ENCODE results near the gene TPM1. TPM values are rescaled to one million over a fixed set of nuclear protein-coding genes. Genes with fewer than 3 reads are reported as not detected.

The TPM1 gene
- total and polyA plus RNA-seq, 3 experiments from 2014 or later = 8.3 to 9.9 (median 9.4) TPM

DNA sequence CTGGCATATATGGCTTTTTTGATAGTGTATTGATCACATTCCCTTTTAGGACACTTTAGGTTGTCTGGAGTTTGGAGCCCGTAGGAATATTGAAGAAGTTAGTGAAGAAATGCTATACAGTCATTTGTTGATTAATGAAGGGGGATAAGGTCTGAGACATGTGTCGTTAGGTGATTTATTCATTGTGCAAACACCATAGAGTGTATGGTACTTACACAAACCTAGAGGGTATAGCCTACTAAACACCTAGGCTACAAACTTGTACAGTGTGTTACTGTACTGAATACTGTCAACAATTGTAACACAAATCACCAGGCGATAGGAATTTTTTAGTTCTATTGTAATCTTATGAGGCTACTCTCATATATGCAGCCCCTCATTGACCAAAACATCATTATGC, 3.3 kb downstream of the TPM1 start:
- H3K27me3 ChIP-seq (ENCODE audit: insufficient read depth, low read length, poor library complexity, severe bottlenecking) = peaks cover 53% of the 10 kb centered on the region

DNA sequence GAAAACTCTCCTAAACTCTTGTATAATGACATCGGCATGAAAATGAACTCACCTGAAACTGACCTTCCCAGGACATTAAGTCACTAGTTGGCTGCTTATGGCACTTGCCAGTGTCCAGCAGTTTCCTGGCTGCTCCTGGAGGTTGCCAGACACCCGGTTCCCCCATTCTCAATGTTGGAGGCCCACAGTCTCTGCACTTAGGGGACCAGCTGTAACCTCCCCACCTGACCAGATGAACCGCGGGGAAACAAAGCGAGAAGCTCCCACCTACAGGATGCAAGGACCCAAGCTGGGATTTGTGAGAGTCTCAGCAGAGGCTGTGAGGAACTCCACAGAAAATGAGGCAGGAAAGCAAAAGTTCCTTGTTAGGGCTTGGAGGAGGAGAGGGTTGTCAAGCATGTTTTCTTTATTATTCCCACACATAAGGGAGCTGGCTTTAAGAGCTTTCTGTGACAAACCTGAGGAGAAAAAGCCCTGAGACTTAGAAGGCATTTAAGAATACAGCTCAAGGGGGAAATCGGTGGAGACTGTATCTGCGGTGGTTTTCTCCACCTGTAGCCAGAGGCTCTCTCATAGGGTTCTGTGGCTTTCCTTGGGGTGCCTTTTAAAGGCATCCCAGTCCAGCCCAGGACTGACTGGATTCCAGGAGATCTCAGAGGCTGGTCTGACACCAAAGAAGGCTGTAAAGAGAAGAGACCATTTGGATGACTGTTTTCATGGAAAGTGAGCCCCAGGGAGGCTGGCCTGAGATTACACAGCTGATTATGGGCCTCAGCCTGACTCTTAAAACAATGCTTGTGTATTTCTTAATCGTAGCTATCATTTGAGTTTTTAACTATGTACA, 4.6 kb downstream of the TPM1 start:
- Mint-ChIP-seq H3K4me3 (peak overlapping the region; percentile 72 to 98 (median 92)), H3K27ac (peak overlapping the region in 5 of 8 donors; percentile 3 to 82 (median 47)), H3K4me1 (peaks cover 20 to 50% (median 30%) of the 10 kb centered on the region in 3 donors), H3K27me3 (peaks cover 33 to 40% of the 10 kb centered on the region in 2 donors), H3K9me3 (no peaks in the 10 kb centered on the region), H3K36me3 (peaks cover 0 to 4% (median 0%) of the 10 kb centered on the region in 3 donors)
- DNase-seq = no peak
- H3K4me1 ChIP-seq (ENCODE audit: insufficient read depth, low read length) = peaks cover 17% of the 10 kb centered on the region
- H3K9me3 ChIP-seq (ENCODE audit: low read length) = no peaks in the 10 kb centered on the region
- H3K27ac ChIP-seq (ENCODE audit: low read depth, low read length) = no peak overlapping the region
- H3K36me3 ChIP-seq (ENCODE audit: insufficient read depth, low read length) = no peaks in the 10 kb centered on the region
- H3K27me3 ChIP-seq (ENCODE audit: insufficient read depth, low read length, poor library complexity, severe bottlenecking) = peaks cover 47% of the 10 kb centered on the region
- no peak overlapping the region for H3K4me3 ChIP-seq (ENCODE audit: low read length)
- CTCF ChIA-PET = interaction anchor here (0.7 to 5.4 kb wide), 35 partner anchors 9 to 552 kb away, joined by 3 to 73 read pairs (median 4); no protein-coding TSS in a partner anchor
- POLR2A ChIA-PET = interaction anchor here (0.7 to 1.3 kb wide), 3 partner anchors 75 to 356 kb away, joined by 3 to 4 read pairs (median 3); partner anchors contain the start of genes LACTB and RPS27L

More for the DNA sequence above, 3.3 kb downstream of the TPM1 start:
- Mint-ChIP-seq H3K36me3 (peaks cover 0 to 4% (median 0%) of the 10 kb centered on the region in 3 donors), H3K4me1 (peaks cover 23 to 52% (median 30%) of the 10 kb centered on the region in 3 donors), H3K9me3 (no peaks in the 10 kb centered on the region), H3K27ac (peak overlapping the region in 1 of 8 donors; percentile 9), H3K4me3 (peak overlapping the region in 1 of 7 donors; percentile 98), H3K27me3 (peaks cover 45 to 51% of the 10 kb centered on the region in 2 donors)
- DNase-seq = no peak
- H3K4me3 ChIP-seq (ENCODE audit: low read length) = no peak overlapping the region
- no peaks in the 10 kb centered on the region for H3K9me3 ChIP-seq (ENCODE audit: low read length)
- ChIA-PET POLR2A (no interaction called here), CTCF (interaction anchor here (0.6 to 5.4 kb wide), 2 partner anchors 47 to 187 kb away, joined by 3 to 73 read pairs; no protein-coding TSS in a partner anchor)
- H3K4me1 ChIP-seq (ENCODE audit: insufficient read depth, low read length) = peaks cover 17% of the 10 kb centered on the region
- H3K36me3 ChIP-seq (ENCODE audit: insufficient read depth, low read length) = no peaks in the 10 kb centered on the region
- H3K27ac ChIP-seq (ENCODE audit: low read depth, low read length) = no peak overlapping the region

- peaks cover 33 to 40% of the 10 kb centered on the region in 2 donors for H3K27me3 Mint-ChIP-seq
- peak overlapping the region; percentile 70 for H3K4me3 ChIP-seq (ENCODE audit: low read length)
- peaks cover 17% of the 10 kb centered on the region for H3K4me1 ChIP-seq (ENCODE audit: insufficient read depth, low read length)
- H3K27me3 ChIP-seq (ENCODE audit: insufficient read depth, low read length, poor library complexity, severe bottlenecking) = peaks cover 47% of the 10 kb centered on the region
- H3K27ac ChIP-seq (ENCODE audit: low read depth, low read length) = no peak overlapping the region
- H3K36me3 Mint-ChIP-seq = peaks cover 0 to 4% (median 0%) of the 10 kb centered on the region in 3 donors
- peak overlapping the region; percentile 72 to 98 (median 92) for H3K4me3 Mint-ChIP-seq
- CTCF ChIA-PET = interaction anchor here (0.7 to 5.4 kb wide), 37 partner anchors 9 to 552 kb away, joined by 3 to 73 read pairs (median 4); partner anchors contain the start of gene RPS27L
- H3K27ac Mint-ChIP-seq = peak overlapping the region in 7 of 8 donors; percentile 3 to 91 (median 58)
- no peaks in the 10 kb centered on the region for H3K9me3 Mint-ChIP-seq
- H3K4me1 Mint-ChIP-seq = peaks cover 20 to 50% (median 30%) of the 10 kb centered on the region in 3 donors
- POLR2A ChIA-PET = interaction anchor here (0.7 to 1.3 kb wide), 3 partner anchors 74 to 355 kb away, joined by 3 to 4 read pairs (median 3); partner anchors contain the start of genes LACTB and RPS27L
- no peaks in the 10 kb centered on the region for H3K9me3 ChIP-seq (ENCODE audit: low read length)
- no peak for DNase-seq
- H3K36me3 ChIP-seq (ENCODE audit: insufficient read depth, low read length) = no peaks in the 10 kb centered on the region
These were observed 5.2 kb downstream of the TPM1 start for GRCh38 chr15:63047792-63048114.

DNA sequence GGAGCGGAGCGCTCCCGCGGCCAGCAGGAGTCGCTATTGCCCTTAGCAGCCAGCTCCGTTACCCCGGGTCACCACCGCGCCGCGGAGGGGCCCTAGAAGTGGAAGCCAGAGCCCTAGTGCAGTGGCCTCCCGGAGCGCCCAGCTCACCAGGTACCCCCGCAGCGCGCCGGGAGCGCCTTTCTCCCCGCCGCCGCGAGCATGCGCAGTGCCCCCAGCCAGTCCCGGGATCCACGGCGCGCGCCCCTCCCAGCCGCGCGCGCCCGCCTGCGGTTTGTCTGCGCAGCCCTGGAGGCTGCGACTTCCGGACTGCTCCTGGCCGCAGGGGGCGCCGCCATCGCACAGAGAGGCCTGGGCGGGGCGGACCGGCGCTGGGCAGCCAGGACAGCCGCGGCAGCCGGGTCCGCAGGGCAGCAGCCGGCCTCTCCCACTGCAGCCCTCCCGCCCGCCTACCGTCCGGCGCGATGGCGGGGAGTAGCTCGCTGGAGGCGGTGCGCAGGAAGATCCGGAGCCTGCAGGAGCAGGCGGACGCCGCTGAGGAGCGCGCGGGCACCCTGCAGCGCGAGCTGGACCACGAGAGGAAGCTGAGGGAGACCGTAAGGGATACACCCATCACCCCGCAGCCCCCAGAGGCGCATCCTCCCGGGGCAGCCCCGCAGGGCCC, 5.7 kb downstream of the TPM1 start:
- H3K36me3 Mint-ChIP-seq = peaks cover 0 to 4% (median 0%) of the 10 kb centered on the region in 3 donors
- ChIA-PET POLR2A (interaction anchor here (0.7 to 1.3 kb wide), 3 partner anchors 74 to 355 kb away, joined by 3 to 4 read pairs (median 3); partner anchors contain the start of genes LACTB and RPS27L), CTCF (interaction anchor here (0.6 to 5.4 kb wide), 38 partner anchors 9 to 551 kb away, joined by 3 to 73 read pairs (median 4); partner anchors contain the start of gene RPS27L)
- H3K27ac ChIP-seq (ENCODE audit: low read depth, low read length) = peak overlapping the region; percentile 53
- H3K27me3 Mint-ChIP-seq = peaks cover 30 to 36% of the 10 kb centered on the region in 2 donors
- H3K9me3 Mint-ChIP-seq = no peaks in the 10 kb centered on the region
- peak overlapping the region in 7 of 8 donors; percentile 3 to 91 (median 58) for H3K27ac Mint-ChIP-seq
- H3K4me3 Mint-ChIP-seq = peak overlapping the region; percentile 92 to 98 (median 95)
- H3K36me3 ChIP-seq (ENCODE audit: insufficient read depth, low read length) = no peaks in the 10 kb centered on the region
- no peaks in the 10 kb centered on the region for H3K9me3 ChIP-seq (ENCODE audit: low read length)
- H3K4me3 ChIP-seq (ENCODE audit: low read length) = peak overlapping the region; percentile 70
- peaks cover 13% of the 10 kb centered on the region for H3K4me1 ChIP-seq (ENCODE audit: insufficient read depth, low read length)
- H3K27me3 ChIP-seq (ENCODE audit: insufficient read depth, low read length, poor library complexity, severe bottlenecking) = peaks cover 42% of the 10 kb centered on the region
- peak; percentile 80 to 89 (median 81) for DNase-seq
- peaks cover 17 to 46% (median 26%) of the 10 kb centered on the region in 3 donors for H3K4me1 Mint-ChIP-seq

- Mint-ChIP-seq H3K4me1 (peaks cover 16 to 40% (median 23%) of the 10 kb centered on the region in 3 donors), H3K9me3 (no peaks in the 10 kb centered on the region), H3K4me3 (peak overlapping the region; percentile 92 to 98 (median 95)), H3K27ac (peak overlapping the region; percentile 75 to 95 (median 90)), H3K36me3 (peaks cover 0 to 4% (median 0%) of the 10 kb centered on the region in 3 donors), H3K27me3 (peaks cover 30 to 31% of the 10 kb centered on the region in 2 donors)
- Histone ChIP-seq H3K9me3 (ENCODE audit: low read length) (no peaks in the 10 kb centered on the region), H3K4me3 (ENCODE audit: low read length) (peak overlapping the region; percentile 70), H3K27me3 (ENCODE audit: insufficient read depth, low read length, poor library complexity, severe bottlenecking) (peaks cover 35% of the 10 kb centered on the region), H3K36me3 (ENCODE audit: insufficient read depth, low read length) (no peaks in the 10 kb centered on the region), H3K27ac (ENCODE audit: low read depth, low read length) (peak overlapping the region; percentile 53), H3K4me1 (ENCODE audit: insufficient read depth, low read length) (peaks cover 11% of the 10 kb centered on the region)
- DNase-seq = peak in 3 of 5 donors; percentile 23 to 48 (median 40)
- POLR2A ChIA-PET = interaction anchor here (0.5 to 1.3 kb wide), 3 partner anchors 109 to 1046 kb away, joined by 3 to 9 read pairs (median 4); partner anchors contain the start of gene RPS27L
- CTCF ChIA-PET = interaction anchor here (0.6 to 5.4 kb wide), 23 partner anchors 8 to 550 kb away, joined by 3 to 73 read pairs (median 7); no protein-coding TSS in a partner anchor
These were observed 6.5 kb downstream of the TPM1 start for GRCh38 chr15:63048776-63049665.

GRCh38 chr15:63049783-63050371, 7.3 kb downstream of the TPM1 start:
- no peak for DNase-seq
- Mint-ChIP-seq H3K27ac (peak overlapping the region in 2 of 8 donors; percentile 81 to 91), H3K36me3 (peaks cover 0 to 4% (median 0%) of the 10 kb centered on the region in 3 donors), H3K9me3 (no peaks in the 10 kb centered on the region), H3K4me3 (peak overlapping the region in 6 of 7 donors; percentile 9 to 98 (median 93)), H3K4me1 (peaks cover 16 to 35% (median 19%) of the 10 kb centered on the region in 3 donors), H3K27me3 (peaks cover 21 to 23% of the 10 kb centered on the region in 2 donors)
- peaks cover 26% of the 10 kb centered on the region for H3K27me3 ChIP-seq (ENCODE audit: insufficient read depth, low read length, poor library complexity, severe bottlenecking)
- ChIA-PET POLR2A (no interaction called here), CTCF (interaction anchor here (0.7 to 2.9 kb wide), 2 partner anchors 14 to 44 kb away, joined by 4 to 22 read pairs; no protein-coding TSS in a partner anchor)
- H3K4me1 ChIP-seq (ENCODE audit: insufficient read depth, low read length) = peaks cover 11% of the 10 kb centered on the region
- no peaks in the 10 kb centered on the region for H3K9me3 ChIP-seq (ENCODE audit: low read length)
- no peaks in the 10 kb centered on the region for H3K36me3 ChIP-seq (ENCODE audit: insufficient read depth, low read length)
- no peak overlapping the region for H3K4me3 ChIP-seq (ENCODE audit: low read length)
- peak overlapping the region; percentile 49 for H3K27ac ChIP-seq (ENCODE audit: low read depth, low read length)
